HG03045 (cell line): ENCODE data around the gene RHBDL3.
"Not testable (repeated sequence)": the region's sequence is repeated elsewhere in the genome, so short reads cannot be mapped to it uniquely, and the experiment has no call there.

Experiments
- ATAC-seq: cut with Tn5 transposase; IDR thresholded peaks from one replicate; pipeline ENCODE4 v1.9.1; 2021; ENCODE audit warnings: mild to moderate bottlenecking, moderate library complexity; ENCODE audit not compliant: unreplicated experiment

Gene RHBDL3

GRCh38 chr17:32289471-32290070 is 23.9 kb downstream of the RHBDL3 start:
- ATAC-seq = no peak

GRCh38 chr17:32292094-32292493 is 26.5 kb downstream of the RHBDL3 start:
- ATAC-seq = no peak

- no peak for ATAC-seq
Measured at GRCh38 chr17:32297424-32297823, 31.8 kb downstream of the RHBDL3 start.

GRCh38 chr17:32297860-32298259 is 32.2 kb downstream of the RHBDL3 start:
- no peak for ATAC-seq

- ATAC-seq = no peak
Measured at GRCh38 chr17:32298298-32298697, 32.7 kb downstream of the RHBDL3 start.

GRCh38 chr17:32298721-32299579 is 33.3 kb downstream of the RHBDL3 start:
- no peak for ATAC-seq

GRCh38 chr17:32299580-32300164 is 34.0 kb downstream of the RHBDL3 start:
- no peak for ATAC-seq

- no peak for ATAC-seq
Measured at GRCh38 chr17:32302037-32302436, 36.4 kb downstream of the RHBDL3 start.

- ATAC-seq = no peak
Measured at GRCh38 chr17:32302860-32303649, 37.4 kb downstream of the RHBDL3 start.

- ATAC-seq = no peak
Measured at GRCh38 chr17:32303781-32304288, 38.2 kb downstream of the RHBDL3 start.

- no peak for ATAC-seq
Measured at GRCh38 chr17:32305049-32305448, 39.4 kb downstream of the RHBDL3 start.

- no peak for ATAC-seq
Measured at GRCh38 chr17:32307658-32308057, 42.0 kb downstream of the RHBDL3 start.

- ATAC-seq = no peak
Measured at GRCh38 chr17:32311028-32311536, 45.5 kb downstream of the RHBDL3 start.

GRCh38 chr17:32314636-32315035 is 49.0 kb downstream of the RHBDL3 start:
- ATAC-seq = no peak

- no peak for ATAC-seq
Measured at GRCh38 chr17:32315171-32315570, 49.5 kb downstream of the RHBDL3 start.

GRCh38 chr17:32316653-32317052 is 51.0 kb downstream of the RHBDL3 start:
- not testable (repeated sequence) for ATAC-seq

GRCh38 chr17:32317353-32317752 is 51.7 kb downstream of the RHBDL3 start:
- no peak for ATAC-seq

- ATAC-seq = no peak
Measured at GRCh38 chr17:32318071-32318470, 52.4 kb downstream of the RHBDL3 start.

- peak; percentile 73 for ATAC-seq
Measured at GRCh38 chr17:32319548-32319905, 53.9 kb downstream of the RHBDL3 start.

- ATAC-seq = not testable (repeated sequence)
Measured at GRCh38 chr17:32320080-32320479, 54.4 kb downstream of the RHBDL3 start.

- ATAC-seq = no peak
Measured at GRCh38 chr17:32320847-32321246, 55.2 kb downstream of the RHBDL3 start.
